Measurements from ENCODE around the gene EBP.

Gene EBP

DNA sequence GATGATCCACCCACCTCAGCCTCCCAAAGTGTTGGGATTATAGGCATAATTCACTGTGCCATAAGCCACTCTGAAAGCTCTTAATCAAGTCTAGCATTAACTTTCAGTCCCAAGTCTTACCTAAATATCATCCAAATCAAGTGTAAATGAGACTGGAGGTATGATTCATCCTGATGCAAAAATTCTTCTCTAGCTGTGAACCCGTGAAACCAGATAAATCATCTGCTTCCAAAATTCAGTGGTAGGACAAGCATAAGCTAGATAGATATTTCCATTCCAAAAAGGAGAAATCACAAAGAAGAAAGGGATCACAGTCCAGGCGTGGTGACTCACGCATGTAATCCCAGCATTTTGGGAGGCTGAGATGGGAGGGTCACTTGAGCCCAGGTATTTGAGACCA lies 9.1 kb downstream of the EBP start:
- no peak overlapping the region for H3K4me3 ChIP-seq (ENCODE audit: control insufficient read depth, low read depth, low read length)
- TF ChIP-seq, protein P1, sequence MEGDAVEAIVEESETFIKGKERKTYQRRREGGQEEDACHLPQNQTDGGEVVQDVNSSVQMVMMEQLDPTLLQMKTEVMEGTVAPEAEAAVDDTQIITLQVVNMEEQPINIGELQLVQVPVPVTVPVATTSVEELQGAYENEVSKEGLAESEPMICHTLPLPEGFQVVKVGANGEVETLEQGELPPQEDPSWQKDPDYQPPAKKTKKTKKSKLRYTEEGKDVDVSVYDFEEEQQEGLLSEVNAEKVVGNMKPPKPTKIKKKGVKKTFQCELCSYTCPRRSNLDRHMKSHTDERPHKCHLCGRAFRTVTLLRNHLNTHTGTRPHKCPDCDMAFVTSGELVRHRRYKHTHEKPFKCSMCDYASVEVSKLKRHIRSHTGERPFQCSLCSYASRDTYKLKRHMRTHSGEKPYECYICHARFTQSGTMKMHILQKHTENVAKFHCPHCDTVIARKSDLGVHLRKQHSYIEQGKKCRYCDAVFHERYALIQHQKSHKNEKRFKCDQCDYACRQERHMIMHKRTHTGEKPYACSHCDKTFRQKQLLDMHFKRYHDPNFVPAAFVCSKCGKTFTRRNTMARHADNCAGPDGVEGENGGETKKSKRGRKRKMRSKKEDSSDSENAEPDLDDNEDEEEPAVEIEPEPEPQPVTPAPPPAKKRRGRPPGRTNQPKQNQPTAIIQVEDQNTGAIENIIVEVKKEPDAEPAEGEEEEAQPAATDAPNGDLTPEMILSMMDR (IDR thresholded peaks at IDR 0.05; ENCODE audit: control insufficient read depth, insufficient read depth, low read depth, low read length, missing control alignments), result no peak
- no peak for DNase-seq (ENCODE audit: low read depth)

DNA sequence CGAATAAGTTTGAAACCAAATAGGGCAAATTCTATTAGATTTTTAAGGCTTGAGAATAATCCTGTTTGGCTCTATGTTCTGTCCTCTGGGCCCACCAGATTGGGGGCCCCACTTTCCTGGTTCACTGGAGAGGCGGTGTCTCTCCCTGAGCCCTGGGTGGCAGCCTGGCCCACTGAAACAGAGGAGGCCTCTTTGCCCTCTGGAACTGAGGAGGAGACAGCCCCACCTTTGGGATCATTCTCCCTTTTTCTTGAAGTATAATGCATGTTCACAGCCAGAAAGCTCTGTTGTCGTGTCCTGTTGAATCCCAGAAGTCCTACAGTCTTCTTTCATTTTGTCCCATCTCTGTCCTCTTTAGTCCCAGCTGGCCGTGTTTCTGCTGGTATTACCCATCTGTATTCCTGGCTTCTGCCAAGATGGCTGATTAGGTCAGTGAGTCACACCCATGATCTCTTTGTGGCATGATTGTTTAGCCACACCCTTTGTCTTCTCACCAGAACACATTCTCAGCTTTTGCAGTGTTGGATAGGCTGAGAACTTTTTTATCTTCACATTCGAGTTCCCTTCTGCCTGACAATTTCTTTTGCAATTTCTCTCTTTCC lies 9.9 kb downstream of the EBP start:
- TF ChIP-seq, protein P1 (IDR thresholded peaks at IDR 0.05; ENCODE audit: control insufficient read depth, insufficient read depth, low read depth, low read length, missing control alignments), result no peak
- peak; percentile 49 for DNase-seq (ENCODE audit: low read depth)
- no peak overlapping the region for H3K4me3 ChIP-seq (ENCODE audit: control insufficient read depth, low read depth, low read length)

DNA sequence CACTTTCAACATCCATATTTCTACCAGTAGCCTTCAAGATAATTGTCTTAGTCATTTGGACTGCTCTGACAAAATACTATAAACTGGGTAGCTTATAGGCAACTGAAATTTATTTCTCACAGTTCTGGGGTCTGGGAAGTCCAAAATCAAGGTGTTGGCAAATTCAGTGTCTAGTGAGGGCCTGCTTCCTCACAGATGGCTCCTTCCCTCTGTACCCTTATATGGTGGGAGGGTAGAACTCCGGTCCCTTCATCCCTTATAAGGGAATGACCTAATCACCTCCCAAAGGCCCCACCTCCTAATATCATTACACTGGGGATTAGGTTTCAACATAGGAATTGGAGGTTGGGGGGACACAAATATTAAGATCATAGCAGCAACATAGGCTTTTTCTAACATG lies 10.6 kb downstream of the EBP start:
- H3K4me3 ChIP-seq (ENCODE audit: control insufficient read depth, low read depth, low read length), result no peak overlapping the region
- DNase-seq (ENCODE audit: low read depth), result no peak
- TF ChIP-seq, protein P1 (IDR thresholded peaks at IDR 0.05; ENCODE audit: control insufficient read depth, insufficient read depth, low read depth, low read length, missing control alignments), result no peak

DNA sequence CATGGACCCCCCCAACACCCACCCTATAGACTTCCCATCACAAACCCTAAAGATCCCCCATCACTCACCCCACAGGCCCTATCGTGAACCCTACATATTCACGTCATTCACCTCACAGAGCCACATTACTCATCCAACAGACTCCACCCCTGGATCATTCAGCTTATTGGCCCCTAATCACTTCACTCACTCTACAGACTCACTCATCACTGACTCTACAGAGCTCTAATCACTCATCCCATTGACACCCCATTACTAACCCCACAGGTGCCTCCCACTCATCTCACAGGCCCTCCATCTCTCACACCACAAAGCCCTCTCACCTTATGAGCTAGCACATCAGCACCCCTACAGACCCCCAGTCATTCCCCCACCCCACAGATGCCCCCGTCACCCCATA lies 11.6 kb downstream of the EBP start:
- TF ChIP-seq, protein P1 (IDR thresholded peaks at IDR 0.05; ENCODE audit: control insufficient read depth, insufficient read depth, low read depth, low read length, missing control alignments), result no peak
- H3K4me3 ChIP-seq (ENCODE audit: control insufficient read depth, low read depth, low read length), result no peak overlapping the region

DNA sequence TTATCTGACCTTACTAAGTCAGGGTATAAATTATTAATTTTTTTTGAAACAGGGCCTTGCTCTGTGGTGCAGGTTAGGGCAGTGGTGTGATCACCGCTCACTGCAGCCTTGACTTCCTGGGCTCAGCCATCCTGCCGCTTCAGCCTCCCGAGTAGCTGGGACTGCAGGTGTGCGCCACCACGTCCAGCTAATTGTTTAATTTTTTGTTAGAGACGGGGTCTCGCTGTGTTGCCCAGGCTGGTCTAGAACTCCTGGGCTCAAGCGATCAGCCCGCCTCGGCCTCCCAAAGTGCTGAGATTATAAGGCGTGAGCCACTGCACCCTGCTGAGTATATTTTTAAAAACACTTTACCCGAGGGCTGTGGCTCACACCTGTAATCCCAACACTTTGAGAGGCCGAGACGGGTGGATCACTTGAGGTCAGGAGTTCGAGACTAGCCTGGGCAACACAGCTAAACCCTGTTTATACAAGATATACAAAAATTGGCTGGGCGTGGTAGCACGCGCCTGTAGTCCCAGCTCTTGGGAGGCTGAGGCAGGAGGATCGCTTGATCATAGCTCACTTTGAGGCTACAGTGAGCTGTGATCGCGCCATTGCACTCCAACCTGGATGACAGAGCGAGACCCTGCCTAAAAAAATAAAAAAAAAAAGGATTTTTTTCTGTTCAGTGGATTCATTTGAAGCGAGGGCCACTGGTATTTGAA lies 17.2 kb downstream of the EBP start:
- TF ChIP-seq, protein P1 (IDR thresholded peaks at IDR 0.05; ENCODE audit: control insufficient read depth, insufficient read depth, low read depth, low read length, missing control alignments), result no peak
- DNase-seq (ENCODE audit: low read depth), result no peak
- peak overlapping the region; percentile 92 for H3K4me3 ChIP-seq (ENCODE audit: control insufficient read depth, low read depth, low read length)

More for the DNA sequence above, 11.6 kb downstream of the EBP start:
- no peak for DNase-seq (ENCODE audit: low read depth)

DNA sequence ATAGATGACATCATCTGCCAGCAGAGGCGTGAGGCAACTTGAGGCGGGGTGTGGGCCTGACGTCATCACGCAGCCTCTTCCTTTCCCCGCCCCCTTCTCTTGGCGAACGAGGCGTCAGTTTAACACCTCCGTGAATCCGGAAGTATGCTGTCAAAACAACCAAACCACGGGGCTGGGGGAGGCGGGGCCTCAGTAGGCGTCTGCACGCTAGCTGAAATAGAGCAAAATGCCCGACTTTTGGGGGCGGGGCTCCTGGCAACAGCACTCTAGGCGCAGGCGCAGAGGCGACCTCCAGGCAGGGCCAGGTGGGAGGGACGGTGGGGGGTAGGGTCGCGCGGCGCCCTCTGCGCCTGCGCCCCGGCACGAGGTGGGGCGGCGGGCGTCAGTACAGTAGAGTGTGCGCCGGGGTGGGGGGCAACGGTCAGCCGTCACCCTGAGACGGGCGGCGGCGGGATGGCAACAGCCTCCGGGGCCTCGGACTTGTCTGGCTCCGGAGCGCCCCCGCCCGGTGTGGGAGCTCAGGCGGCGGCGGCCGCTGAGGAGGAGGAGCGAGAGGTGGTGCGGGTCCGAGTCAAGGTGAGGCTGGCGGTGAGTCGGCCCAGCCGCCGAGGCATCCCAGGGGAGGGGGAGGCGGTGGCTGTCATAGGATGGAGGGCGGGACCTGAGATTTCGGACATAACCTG lies 17.9 kb downstream of the EBP start, which contains the start of gene TBC1D25:
Gene TBC1D25 (plus strand): TSS at position 370 of the 683 bp plus-strand sequence. CDS start 84 bp downstream, at position 454.
- DNase-seq (ENCODE audit: low read depth), result peak; percentile 81
- TF ChIP-seq, protein P1 (IDR thresholded peaks at IDR 0.05; ENCODE audit: control insufficient read depth, insufficient read depth, low read depth, low read length, missing control alignments), result peak; percentile 46
- peak within 1 kb of the TSS; percentile 92 for H3K4me3 ChIP-seq (ENCODE audit: control insufficient read depth, low read depth, low read length)

Measured in AG09309 (cell line).